Measurements from ENCODE around the gene TOMM40L. TPM values are rescaled to one million over a fixed set of nuclear protein-coding genes. Genes with fewer than 3 reads are reported as not detected.
"Not testable (repeated sequence)": the region's sequence is repeated elsewhere in the genome, so short reads cannot be mapped to it uniquely, and the experiment has no call there.

Gene TOMM40L
- total and polyA plus RNA-seq, 12 donors: 7.0 to 18.4 (median 11.9) TPM

GRCh38 chr1:161250829-161251228, 25.0 kb downstream of the TOMM40L start:
- Histone ChIP-seq H3K27me3 (no peaks in the 10 kb centered on the region), H3K36me3 (replicated peaks in 1 of 2) (no peaks in the 10 kb centered on the region), H3K27ac (no peak overlapping the region), H3K9me3 (replicated peaks in 1 of 3) (no peaks in the 10 kb centered on the region), H3K4me1 (replicated peaks in 1 of 2) (no peaks in the 10 kb centered on the region), H3K4me3 (no peak overlapping the region)
- no peak for DNase-seq
- intact Hi-C loops (cut with DNase I): no loop called here
- 73 to 83% (median 77%) methylated on average over 7 of the region's 7 CpGs for WGBS, 4 donors
- TF ChIP-seq CTCF (IDR thresholded peaks at IDR 0.05) (no peak), POLR2A (IDR thresholded peaks at IDR 0.05) (no peak)

GRCh38 chr1:161251579-161251978, 25.7 kb downstream of the TOMM40L start:
- DNase-seq: no peak
- intact Hi-C loops (cut with DNase I): no loop called here
- H3K27me3 ChIP-seq: no peaks in the 10 kb centered on the region
- TF ChIP-seq CTCF (IDR thresholded peaks at IDR 0.05) (no peak), POLR2A (IDR thresholded peaks at IDR 0.05) (no peak)
- no peaks in the 10 kb centered on the region for H3K9me3 ChIP-seq (replicated peaks in 1 of 3)
- H3K27ac ChIP-seq: no peak overlapping the region
- no peaks in the 10 kb centered on the region for H3K4me1 ChIP-seq (replicated peaks in 1 of 2)
- H3K4me3 ChIP-seq: no peak overlapping the region
- WGBS, 4 donors: 93 to 99% (median 95%) methylated on average over 8 of the region's 8 CpGs
- H3K36me3 ChIP-seq (replicated peaks in 1 of 2): no peaks in the 10 kb centered on the region

GRCh38 chr1:161255302-161255701, 29.4 kb downstream of the TOMM40L start:
- DNase-seq; H3K4me1 ChIP-seq (replicated peaks in 1 of 2); H3K27ac ChIP-seq; H3K36me3 ChIP-seq (replicated peaks in 1 of 2); intact Hi-C loops (cut with DNase I); H3K9me3 ChIP-seq (replicated peaks in 1 of 3); H3K4me3 ChIP-seq: not testable (repeated sequence)
- WGBS, 4 donors: 65 to 77% (median 66%) methylated on average over 5 of the region's 5 CpGs
- H3K27me3 ChIP-seq: peaks cover 30% of the 10 kb centered on the region

DNA sequence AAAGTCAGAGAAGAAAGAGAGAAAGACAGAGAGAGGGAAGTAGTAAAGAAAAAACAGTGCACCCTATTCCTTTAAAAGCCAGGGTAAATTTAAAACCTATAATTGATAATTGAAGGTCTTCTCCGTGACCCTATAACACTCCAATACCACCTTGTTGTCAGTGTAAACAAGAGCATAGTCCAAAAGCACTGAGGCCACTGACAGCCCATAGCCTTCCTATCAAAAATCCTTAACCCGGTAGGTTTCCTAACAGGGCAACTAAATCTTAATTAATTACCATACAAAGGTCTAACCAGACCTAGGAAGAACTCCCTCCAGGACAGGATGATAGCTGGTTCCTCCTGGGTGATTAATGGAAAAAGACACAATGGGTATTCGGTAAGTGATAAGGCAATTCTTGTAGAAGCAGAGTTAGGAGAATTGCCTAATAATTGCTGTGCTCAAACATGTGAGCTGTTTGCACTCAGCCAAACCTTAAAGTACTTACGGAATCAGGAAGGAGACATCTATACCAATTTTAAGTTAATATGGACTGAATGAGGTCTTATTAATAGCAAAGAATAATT, 30.2 kb downstream of the TOMM40L start:
- H3K4me1 ChIP-seq (replicated peaks in 1 of 2); H3K4me3 ChIP-seq; H3K9me3 ChIP-seq (replicated peaks in 1 of 3); intact Hi-C loops (cut with DNase I); H3K36me3 ChIP-seq (replicated peaks in 1 of 2); H3K27ac ChIP-seq; DNase-seq: not testable (repeated sequence)
- 71 to 86% (median 81%) methylated on average over 4 of the region's 4 CpGs for WGBS, 4 donors
- peaks cover 32% of the 10 kb centered on the region for H3K27me3 ChIP-seq

DNA sequence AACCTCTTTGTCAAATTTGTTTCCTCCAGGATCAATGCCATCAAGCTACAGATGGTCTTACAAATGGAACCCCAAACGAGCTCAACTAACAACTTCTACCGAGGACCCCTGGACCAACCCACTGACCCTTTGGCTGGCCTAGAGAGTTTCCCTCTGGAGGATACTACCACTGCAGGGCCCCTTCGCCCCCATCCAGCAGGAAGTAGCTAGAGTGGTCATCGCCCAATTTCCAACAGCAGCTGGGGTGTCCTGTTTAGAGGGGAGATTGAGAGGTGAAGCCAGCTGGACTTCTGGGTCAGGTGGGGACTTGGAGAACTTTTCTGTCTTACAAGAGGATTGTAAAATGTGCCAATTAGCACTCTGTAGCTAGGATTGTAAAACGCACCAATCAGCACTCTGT, 31.2 kb downstream of the TOMM40L start:
- H3K27ac ChIP-seq; DNase-seq; H3K36me3 ChIP-seq (replicated peaks in 1 of 2); H3K9me3 ChIP-seq (replicated peaks in 1 of 3); H3K4me3 ChIP-seq; intact Hi-C loops (cut with DNase I); H3K4me1 ChIP-seq (replicated peaks in 1 of 2): not testable (repeated sequence)
- 82 to 90% (median 88%) methylated on average over 3 to 5 of the region's 5 CpGs for WGBS, 4 donors
- H3K27me3 ChIP-seq: peaks cover 32% of the 10 kb centered on the region

All from adrenal gland (tissue), 12 donors.